ENCODE measurements around the gene SPC25. TPM values are rescaled to one million over a fixed set of nuclear protein-coding genes. Genes with fewer than 3 reads are reported as not detected.

The SPC25 gene
- total and polyA plus RNA-seq, 2 of the 13 experiments (the other 11 are each of a cell fraction or from before 2014, with no cell fraction given) = 11.3 to 26.5 TPM

- H4K20me1 ChIP-seq (ENCODE audit: insufficient read depth, low read length) = no peaks in the 10 kb centered on the region
- in situ Hi-C loops (cut with HindIII; ENCODE audit: extremely low pct_ligation_motif_present, low pct_unique_long_range_greater_than_20kb) = no loop called here
- FAIRE-seq (no peak), ATAC-seq (no peak), DNase-seq (ENCODE audit: low spot score) (no peak)
- no peak overlapping the region for H3K27ac ChIP-seq (ENCODE audit: extremely low read length, insufficient read depth, low read length)
- no peak overlapping the region for H2AFZ ChIP-seq (ENCODE audit: low read length)
- no peak overlapping the region for H3K4me3 ChIP-seq (replicated peaks in 1 of 3; ENCODE audit: insufficient read depth in 1 of 3, low read depth in 2 of 3, low read length in 3 of 3)
- H3K36me3 ChIP-seq (replicated peaks in 1 of 2; ENCODE audit: control insufficient read depth in 1 of 2, insufficient read depth in 2 of 2, low read length in 2 of 2) = peaks cover 0 to 1% of the 10 kb centered on the region in 2 experiments; a peak in 2 of 5 replicates
- peaks cover 14% of the 10 kb centered on the region for H3K4me1 ChIP-seq (ENCODE audit: insufficient read depth, low read length)
- WGBS (ENCODE audit: low lambda C conversion rate) = 91% methylated on average over 3 of the region's 3 CpGs
- ChIA-PET CTCF (ENCODE audit: low intra/inter-chr PET ratio, low total read pairs) (no interaction called here), POLR2A (no interaction called here)
- BruUV-seq (replicated peaks) = no TSS peak
- intact Hi-C loops (cut with micrococcal nuclease; ENCODE audit: unreplicated experiment) = loop anchor here (2.0 kb wide), 1 partner anchor 501 kb away; no protein-coding TSS in a partner anchor
- no peaks in the 10 kb centered on the region for H3K27me3 ChIP-seq (ENCODE audit: control insufficient read depth in 1 of 2, insufficient read depth in 2 of 2, low read length in 2 of 2)
- H3K79me2 ChIP-seq (ENCODE audit: insufficient read depth, low read length) = no peaks in the 10 kb centered on the region
- H3K9ac ChIP-seq (ENCODE audit: insufficient read depth, low read depth, low read length) = no peak overlapping the region
- no peak overlapping the region for H3K4me2 ChIP-seq (ENCODE audit: low read depth, low read length)
- no peaks in the 10 kb centered on the region for H3K9me3 ChIP-seq (ENCODE audit: low read length)
- TF ChIP-seq ZNF276 (CRISPR knock-in tag; IDR thresholded peaks at IDR 0.05; ENCODE audit: low read depth) = no peak
- no peak for TF ChIP-seq POLR2AphosphoS5 (IDR thresholded peaks at IDR 0.05; ENCODE audit: low read depth, low read length)
- no peak for TF ChIP-seq ESRRA (CRISPR knock-in tag; IDR thresholded peaks at IDR 0.05; ENCODE audit: low read depth)
- TF ChIP-seq TMF1 (CRISPR knock-in tag; IDR thresholded peaks at IDR 0.05; ENCODE audit: low read depth) = no peak
- TF ChIP-seq LCORL (IDR thresholded peaks at IDR 0.05) = no peak
- no peak for TF ChIP-seq LCORL (CRISPR knock-in tag; IDR thresholded peaks at IDR 0.05)
- TF ChIP-seq SMC3 (IDR thresholded peaks at IDR 0.05; ENCODE audit: low read length) = no peak
- no peak for TF ChIP-seq MZF1 (CRISPR knock-in tag; IDR thresholded peaks at IDR 0.05; ENCODE audit: borderline replicate concordance)
- TF ChIP-seq ZC3H13 (CRISPR knock-in tag; IDR thresholded peaks at IDR 0.05) = no peak
- no peak for TF ChIP-seq ZNF619 (CRISPR knock-in tag; IDR thresholded peaks at IDR 0.05)
- no peak for TF ChIP-seq ZNF616 (CRISPR knock-in tag; IDR thresholded peaks at IDR 0.05; ENCODE audit: low read depth)
- TF ChIP-seq, protein P1, sequence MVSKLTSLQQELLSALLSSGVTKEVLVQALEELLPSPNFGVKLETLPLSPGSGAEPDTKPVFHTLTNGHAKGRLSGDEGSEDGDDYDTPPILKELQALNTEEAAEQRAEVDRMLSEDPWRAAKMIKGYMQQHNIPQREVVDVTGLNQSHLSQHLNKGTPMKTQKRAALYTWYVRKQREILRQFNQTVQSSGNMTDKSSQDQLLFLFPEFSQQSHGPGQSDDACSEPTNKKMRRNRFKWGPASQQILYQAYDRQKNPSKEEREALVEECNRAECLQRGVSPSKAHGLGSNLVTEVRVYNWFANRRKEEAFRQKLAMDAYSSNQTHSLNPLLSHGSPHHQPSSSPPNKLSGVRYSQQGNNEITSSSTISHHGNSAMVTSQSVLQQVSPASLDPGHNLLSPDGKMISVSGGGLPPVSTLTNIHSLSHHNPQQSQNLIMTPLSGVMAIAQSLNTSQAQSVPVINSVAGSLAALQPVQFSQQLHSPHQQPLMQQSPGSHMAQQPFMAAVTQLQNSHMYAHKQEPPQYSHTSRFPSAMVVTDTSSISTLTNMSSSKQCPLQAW (CRISPR knock-in tag; IDR thresholded peaks at IDR 0.05) = no peak
- no peak for TF ChIP-seq ZNF576 (CRISPR knock-in tag; IDR thresholded peaks at IDR 0.05)
- no peak for TF ChIP-seq ARNT2 (CRISPR knock-in tag; IDR thresholded peaks at IDR 0.05; ENCODE audit: low read depth)
- TF ChIP-seq HOXD1 (CRISPR knock-in tag; IDR thresholded peaks at IDR 0.05) = no peak
These were observed 42.0 kb downstream of the SPC25 start for GRCh38 chr2:168848225-168848624.

Measured in HepG2 (cell line).